Left renal cortex interstitium (tissue), 4 donors: ENCODE data around the gene BCAS3. TPM values are rescaled to one million over a fixed set of nuclear protein-coding genes. Genes with fewer than 3 reads are reported as not detected.

Experiments
- DNase-seq, 4 donors: peaks; one replicate each; pipeline ENCODE4 v3.0.0-alpha.2; 2013; ENCODE audit warnings: low read depth in 4 of 4, low spot score in 2 of 4, missing footprints in 1 of 4
- polyA plus RNA-seq, 4 donors: library from polyadenylated mRNA; unstranded; fragments of 120-200 nt; gene quantifications; one replicate each; pipeline ENCODE4 v1.2.1, GENCODE V29; 2013; ENCODE audit not compliant: insufficient read length in 4 of 4

BCAS3 gene
- polyA plus RNA-seq, 4 donors, result 28.0 to 30.8 (median 29.6) TPM

DNA sequence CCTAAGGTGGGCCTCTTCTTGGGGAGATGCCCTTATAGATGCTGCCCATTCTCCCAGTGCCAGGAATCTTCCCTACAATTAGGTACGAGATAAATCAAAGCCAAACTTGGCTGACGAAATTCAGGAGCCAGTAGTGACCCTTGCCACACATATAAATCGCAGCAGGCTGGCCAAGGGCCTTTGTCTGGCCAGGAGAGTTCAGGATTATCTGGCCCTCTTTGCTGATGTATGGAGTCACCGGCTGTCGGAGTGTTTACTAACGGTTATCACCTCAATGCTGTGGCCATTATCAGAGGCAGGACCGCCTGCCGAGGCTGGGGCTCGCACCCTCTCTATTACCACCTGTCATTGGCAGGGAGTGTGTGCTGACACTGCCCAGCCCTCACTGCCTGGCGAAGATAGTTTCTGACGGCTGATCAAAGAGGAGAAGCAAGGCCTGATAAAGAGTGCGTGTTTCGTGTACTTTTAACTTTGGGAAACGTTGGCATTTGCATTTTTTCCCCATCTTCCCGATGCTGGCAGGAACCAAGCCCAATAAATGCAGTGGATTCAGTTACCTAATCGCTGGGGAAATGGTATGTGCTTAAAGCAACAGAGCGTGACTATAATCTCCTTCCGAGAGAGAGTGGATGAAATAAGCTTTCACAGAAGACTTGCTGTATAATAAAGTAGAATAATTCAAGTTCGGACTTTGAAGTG is 689.2 kb downstream of the BCAS3 start:
- no peak for DNase-seq

DNA sequence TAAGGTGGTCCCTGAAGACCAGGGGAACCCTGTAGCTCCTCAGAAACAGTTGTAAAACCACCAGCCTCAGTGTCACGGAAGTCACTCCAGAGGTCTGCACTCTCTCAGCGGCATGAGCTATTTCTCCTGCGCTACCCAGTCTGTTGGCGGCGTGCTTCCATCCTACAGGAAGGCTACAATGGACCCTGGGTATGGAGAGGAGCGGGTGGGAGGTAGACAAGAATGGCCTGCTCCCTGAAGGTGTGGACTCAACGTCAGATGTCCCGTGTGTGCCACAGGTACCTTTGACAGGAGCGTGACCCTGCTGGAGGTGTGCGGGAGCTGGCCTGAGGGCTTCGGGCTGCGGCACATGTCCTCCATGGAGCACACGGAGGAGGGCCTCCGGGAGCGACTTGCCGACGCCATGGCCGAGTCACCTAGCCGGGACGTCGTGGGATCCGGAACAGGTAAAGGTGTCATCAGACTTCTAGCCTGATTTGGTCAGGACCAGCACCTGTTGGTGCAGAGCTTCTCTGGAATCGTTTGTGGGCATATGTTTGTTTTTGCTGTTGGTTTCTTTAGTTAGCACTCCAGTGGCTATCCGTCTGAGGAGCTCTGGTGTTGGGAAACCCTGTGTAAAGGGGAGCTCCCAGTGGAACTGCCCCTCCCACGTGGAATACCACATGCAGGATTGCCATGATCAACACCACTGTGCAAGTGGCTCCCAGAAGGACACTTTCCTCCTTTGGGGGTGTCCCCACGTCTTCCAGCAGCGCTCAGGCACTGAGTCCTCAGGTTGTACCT is 690.6 kb downstream of the BCAS3 start:
- DNase-seq, result no peak

DNA sequence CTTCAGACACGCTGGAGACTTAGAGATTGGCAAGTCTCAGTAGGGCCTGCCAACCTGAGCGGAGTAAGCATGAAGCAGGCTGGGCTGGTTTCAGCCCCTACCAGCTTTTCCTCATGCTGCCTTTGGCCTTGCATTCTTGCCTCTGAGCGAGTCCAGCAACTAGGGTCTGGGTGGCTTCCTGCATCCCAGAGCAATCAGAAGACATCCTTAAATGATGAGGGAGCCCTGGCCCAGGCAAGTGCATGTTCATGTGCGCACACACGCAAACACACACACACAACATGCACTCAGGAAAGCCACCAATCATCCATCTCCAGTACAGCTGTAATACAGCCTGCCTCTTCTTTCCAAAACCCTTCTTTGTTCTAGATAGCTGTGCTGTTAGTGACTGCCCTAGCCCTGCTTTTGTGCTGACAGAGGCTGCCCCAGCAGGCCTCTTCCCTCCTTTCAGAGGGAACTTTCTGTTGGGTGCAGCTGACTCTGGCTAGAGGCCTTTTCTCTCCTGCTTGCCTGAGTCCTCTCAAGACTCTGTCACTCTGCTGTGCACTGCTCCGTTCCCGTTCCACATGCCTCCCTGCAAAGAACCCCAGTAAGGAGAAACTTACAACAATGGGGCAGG is 691.3 kb downstream of the BCAS3 start:
- no peak for DNase-seq

DNA sequence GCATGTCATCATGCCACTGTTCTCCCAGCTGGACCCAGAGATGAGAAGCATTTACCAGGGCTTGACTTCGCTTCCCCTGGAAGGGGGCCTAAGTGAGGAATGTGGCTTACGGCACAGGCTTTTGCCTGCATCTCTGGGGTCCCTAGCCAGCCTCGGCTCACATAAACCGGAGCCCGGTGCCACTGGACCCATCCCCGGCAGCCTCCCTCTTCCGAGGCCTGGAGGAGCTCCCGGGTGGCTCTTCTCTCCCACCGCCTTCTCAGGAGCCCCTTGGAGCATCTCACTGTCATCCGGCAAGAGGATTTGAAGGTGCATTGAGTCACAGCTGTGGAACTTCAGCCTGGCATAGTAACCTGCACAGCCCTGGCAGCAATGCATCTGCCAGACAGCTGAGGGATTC is 692.1 kb downstream of the BCAS3 start:
- DNase-seq, result no peak

DNA sequence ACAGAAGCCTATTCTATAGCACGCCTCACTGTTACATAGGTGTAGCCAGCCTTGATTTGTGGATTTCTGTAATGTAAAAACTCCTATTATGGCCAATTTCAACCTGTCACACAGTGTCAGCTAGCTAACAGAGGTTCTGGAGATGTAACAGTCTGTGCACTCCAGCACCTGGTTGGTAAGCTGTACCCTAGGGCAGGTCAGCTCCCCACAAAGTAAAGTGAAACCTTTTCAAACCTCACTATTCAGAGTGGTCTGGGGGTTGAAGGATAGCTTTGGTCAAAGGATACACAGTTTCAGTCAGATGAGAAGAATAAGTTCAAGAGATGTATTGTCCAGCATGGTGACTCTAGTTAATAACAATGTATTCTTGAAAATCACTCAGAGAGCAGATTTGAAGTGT is 693.5 kb downstream of the BCAS3 start:
- DNase-seq, result no peak

DNA sequence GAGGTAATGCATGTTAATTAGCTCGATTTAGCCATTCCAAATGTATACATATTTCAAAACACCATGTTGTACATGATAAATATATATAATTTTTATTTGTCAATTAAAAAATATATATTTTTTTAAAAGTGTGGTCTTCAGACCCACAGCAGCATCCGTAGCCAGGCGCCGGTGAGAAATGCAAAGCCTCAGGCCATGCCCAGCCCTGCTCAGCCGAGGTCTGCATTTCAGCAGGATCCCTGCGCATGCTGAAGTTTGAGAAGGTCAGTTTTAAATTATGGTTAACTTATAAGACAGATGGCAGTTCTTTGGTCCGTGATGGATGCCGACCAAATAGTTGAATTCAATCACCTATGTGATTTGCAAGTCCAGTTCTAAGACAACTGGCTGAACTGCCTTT is 694.0 kb downstream of the BCAS3 start:
- DNase-seq, result no peak

DNA sequence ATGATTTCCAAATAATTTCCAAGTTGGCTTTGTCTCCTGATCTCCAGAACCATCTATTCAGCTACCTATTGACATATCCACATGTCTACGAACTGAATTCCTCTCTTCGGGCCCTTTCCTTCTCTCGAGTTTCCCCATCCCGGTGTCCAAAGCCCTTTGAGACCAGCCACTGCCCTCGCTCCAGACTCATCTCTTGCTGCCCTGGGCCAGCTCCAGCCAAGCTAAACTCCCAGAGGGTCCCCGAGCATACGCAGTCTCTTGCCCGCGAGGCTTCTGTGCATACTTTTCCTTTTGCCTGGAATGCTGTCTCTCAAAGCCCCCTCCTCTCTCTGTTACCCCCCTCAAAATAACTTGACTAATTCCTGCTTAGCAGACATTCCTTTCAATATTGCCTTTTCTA is 694.8 kb downstream of the BCAS3 start:
- no peak for DNase-seq

DNA sequence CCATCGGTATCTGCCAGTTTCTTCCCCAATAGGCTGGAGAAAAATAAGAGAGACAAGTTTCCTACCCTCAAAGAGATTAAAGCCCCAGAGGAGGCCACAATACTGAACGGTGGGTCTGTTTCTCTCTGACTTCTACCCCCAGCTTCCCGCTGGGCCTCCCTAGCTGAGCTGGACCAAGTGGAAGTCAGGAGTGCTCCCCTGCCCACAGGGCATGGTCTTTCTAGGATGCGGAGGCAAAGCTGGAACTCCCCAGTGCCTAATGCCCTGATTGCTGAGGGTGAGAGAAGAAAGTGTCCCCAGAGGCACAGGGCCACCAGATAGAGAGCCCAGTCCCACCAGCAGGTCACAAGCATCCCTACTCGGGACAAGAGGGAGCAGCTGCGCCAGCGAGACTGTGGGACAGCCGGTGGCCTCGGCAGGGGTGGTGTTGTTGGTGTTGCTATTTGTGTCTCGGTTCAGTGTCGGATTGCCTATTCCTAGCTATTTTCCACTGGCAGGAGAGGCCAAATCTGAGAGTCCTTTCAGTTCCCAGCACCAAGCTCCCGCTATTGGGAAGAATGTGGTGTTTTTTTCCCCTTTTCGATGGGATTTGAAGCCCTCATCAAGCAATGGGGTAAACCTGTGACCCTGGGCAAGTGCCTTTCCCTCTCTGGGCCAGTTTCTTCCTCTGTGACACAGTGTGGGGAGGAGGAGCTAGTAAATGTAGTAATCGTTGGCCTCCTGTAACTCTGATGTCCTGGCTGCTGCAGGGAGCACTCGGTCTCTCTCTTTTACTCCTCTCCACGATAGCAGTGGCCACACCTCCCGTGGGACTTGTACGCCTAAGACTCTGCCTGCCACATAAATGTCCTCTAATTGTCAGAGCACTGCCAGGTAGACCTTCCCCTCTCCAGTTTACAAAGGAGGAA is 699.5 kb downstream of the BCAS3 start:
- DNase-seq, result no peak

DNA sequence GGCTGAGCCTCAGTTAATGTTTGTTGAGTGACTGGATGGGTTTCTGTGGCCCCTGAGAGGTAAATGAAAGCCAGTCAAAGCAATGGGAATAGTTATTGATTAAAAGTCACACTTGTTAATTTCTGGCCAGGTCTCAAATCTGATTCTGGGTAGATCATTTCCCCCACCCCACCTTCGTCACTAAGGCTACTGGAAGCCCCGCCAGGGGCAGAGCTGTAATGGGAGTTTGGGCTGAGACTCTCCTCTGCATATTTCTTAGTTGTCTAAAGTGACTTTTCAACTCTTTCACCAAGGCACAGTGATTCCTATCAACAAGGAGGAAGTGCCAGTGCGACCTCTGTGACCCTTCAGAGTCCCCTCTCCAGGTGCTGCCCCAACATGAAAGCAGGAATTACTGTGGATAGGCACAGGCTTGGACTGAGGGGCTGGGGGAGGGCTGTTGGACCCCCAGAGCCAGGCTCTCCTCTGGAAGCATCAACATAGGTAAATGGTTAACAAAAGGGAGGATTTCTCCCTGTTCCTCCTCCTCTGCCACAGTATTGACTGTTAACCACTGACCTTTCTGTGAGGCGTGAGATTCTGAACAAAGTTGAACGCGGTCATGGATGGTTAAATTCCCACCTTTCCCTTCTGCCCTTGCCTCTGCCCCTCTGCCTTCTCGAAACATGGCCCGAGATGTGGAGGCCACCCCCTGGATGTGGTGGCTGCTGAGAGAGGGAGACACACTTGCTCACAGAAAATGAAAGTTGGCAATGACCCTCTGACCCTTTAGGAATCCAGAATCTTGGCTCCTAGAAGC is 701.2 kb downstream of the BCAS3 start:
- no peak for DNase-seq

DNA sequence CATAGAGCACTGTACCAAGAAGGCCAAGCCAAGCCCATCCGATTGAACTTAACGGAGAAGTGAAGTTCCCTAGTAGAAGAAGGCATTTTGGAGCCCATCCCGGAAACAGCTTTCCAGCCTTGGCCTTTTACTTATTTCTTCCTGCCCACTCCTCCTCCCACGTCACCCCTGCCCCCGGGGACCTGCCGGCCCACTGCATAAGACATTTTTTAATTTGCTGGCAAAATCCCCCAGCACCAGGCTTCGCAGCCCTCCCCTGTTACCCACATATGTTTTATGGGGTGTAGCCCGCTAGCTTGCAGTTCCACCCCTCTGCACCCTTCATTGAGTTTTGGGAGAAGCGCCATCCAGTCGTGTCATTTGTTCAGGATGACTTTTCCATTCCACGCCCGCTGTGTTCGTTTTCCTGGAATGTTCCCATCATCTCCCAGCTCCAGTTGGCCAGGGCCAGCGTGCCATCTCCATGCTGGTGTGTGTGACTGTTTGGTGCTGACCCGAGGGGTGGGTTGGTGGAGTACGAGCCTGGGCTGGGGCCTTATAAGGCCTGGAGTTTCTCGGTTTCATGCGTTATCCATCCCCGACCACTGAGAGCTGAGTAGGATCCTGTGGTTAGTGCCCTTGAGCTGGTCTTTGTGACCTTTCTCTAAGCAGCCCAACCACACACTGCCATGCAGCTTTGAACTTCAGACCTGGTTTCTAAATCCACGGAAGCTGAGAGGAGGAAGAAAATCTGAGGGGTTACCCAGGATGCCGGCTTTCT is 702.0 kb downstream of the BCAS3 start:
- no peak for DNase-seq

DNA sequence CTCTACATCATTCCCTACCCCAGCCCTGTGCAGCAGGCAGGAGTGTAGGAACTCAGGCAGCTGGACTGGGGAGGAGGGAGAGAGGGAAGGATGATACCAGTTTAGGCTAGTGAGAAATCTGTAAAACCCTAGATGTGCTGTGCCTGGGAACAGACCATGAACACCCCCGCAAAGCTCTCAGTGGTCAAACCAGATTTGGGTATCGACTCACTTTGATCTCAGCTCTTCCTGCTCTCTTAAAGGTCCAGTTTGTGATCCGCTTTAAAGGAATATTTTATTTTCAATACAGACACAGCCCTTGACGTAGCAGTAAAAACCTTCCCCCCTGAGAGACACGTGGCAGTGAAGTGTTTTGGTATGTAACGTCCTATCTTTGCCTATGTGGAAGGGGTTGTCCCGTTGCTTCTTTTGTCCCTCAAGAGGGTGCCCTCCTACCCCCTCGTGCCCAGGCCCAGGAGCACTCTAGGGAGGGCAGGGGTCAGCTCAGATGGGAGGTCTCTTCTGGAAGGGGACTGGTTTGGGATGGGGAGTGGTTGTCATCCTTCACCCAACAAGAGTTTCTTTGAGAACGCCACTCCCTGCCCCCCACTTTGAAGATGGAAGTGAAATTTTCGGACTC is 702.7 kb downstream of the BCAS3 start:
- no peak for DNase-seq

DNA sequence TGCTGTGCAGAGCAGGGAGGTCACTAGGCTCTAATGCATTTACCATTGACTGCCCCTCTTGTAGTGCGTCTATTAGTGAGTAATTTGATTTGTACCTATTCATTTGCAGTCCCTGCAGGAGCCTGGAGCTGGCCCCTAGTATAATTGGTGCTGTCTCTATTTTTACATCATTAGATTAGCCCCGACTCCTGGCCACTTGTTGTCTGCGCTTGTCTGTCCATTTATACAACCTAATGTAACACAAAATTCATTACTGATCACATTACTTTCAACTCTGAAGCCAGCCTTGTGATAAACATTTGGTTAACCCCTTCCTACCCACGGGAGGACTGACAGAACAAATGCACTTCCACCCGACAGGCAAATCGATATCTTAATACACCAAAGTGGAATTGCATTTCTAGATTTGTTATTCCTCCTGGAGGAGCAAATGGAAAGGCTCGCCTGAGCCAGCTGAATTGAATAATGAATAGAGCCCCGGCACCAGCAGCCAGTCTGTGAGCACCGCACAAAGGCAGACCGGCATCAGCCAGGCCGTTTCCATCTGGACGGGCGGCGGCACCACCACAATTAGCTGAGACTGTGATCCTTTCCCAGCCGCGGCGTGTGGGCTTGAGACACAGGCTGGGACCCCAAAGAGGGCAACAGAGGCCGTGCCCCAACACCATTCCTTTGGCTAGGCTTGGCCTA is 703.3 kb downstream of the BCAS3 start:
- no peak for DNase-seq

DNA sequence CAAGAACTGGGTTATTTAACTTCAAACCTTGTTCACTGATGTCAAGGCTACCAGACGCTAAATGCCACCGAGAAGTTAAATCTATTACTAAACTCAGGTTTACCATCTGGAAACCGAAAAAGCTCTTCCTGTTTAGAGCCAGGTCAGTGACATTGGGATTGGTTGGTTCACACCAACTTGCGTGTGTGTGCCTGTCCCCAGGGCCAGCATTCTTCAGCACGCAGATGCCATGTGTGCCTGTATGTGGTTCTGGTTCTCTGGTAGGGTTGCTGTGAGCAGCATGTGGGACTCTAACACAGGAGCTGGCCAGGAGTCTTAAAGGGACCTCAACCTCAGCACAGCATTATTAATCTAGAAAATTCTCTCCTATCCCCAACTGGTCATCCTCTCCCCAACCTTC is 703.9 kb downstream of the BCAS3 start:
- no peak for DNase-seq

DNA sequence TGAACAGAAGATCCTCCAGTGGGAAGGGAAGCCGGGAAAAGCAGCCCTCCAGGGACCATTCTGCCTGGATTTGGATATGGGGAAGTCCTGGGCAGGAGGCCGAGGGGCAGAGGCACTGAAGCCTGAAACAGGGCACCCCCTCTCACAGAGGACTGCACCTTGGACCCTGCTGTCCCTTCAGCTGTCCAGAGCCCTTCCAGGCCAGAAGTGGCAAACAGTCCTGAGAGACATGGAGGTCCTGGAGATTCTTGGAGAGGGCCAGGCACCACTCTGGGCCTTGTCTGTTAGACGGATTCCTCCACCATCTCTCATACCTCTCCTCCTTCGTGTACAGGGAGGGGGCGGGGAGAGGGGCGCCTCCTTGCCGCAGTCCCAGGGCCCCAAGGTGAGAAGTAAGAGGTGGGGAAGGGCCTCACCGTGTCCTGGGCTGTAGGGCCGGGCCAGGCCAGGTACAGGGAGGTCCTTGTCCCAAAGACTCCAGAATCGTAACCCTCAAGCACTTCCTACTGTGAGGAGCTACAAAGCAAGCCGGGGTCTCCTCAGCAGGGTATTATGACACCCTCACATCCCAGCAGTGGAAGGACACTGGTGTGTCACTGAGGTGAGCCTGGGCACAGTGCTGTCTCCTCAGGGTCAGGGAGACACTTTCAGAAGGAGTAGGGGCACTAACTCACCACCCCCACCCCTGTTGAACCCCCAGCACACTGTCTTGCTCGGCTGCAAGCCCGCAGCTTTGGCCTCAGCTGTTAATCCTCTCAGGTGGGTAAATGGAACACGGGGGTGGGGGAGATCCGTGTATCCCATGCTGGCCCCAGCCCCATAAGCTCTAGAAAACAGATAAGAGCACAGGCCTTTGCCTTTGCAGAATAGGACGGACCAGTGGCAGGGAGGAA is 705.4 kb downstream of the BCAS3 start:
- no peak for DNase-seq

DNA sequence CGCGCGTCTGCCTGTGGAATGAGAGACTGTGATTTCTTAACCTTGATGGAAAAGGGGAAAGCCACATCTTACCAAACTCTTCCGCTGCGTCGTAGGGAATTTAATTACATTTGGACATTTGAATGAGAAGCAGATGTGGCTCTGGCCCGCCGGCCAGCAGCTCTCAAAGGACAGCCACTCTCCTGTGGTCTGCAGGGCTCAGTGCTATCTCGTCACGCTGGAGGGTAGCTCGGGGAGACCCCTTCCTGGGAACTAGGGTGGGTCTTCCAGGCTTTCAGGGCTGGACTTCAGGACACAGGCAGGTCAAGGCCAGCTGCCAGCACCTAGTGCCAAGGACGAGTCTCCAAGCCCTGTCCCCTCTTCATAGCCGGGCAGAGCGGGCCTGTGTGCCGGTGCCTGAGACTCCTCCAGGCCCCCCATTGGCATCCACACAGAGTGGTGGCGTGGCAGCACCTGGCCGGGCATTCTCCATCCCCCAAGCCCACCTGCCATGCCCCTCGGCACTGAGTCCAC is 706.1 kb downstream of the BCAS3 start:
- DNase-seq, result no peak

DNA sequence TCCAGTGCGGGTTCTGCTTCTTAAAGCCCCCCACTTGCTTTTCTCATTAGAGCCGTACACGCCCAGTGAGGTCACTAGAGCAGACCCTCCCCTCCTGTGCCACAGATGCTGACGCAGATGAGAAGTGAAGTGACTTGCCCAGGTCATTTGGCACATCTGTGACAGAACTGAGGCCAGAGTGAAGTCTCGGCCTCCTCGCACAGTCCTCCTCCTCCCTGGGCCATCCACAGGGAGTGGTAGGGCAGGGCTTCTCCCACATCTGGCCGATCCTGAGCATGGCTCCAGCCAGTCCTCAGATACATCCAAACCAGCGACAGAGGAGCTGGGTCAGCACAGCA is 706.7 kb downstream of the BCAS3 start:
- no peak for DNase-seq
